Calu3 (cell line): ENCODE measurements around the gene COX10. TPM values are rescaled to one million over a fixed set of nuclear protein-coding genes. Genes with fewer than 3 reads are reported as not detected.

Experiments
- BruUV-seq: library from RNA; stranded (reverse); fragments of 400-500 nt; replicated peaks from 2 replicates; lab custom pipeline; 2021; lab: Mats Ljungman, UMichigan
- CTCF ChIA-PET: fragments of 300-600 bp; sonication (Branson Sonifier 250); formaldehyde crosslinking; loops from one replicate; lab custom pipeline; 2022; ENCODE audit warnings: antibody characterized with exemption; lab: Charles Lee
- DNase-seq: peaks from one replicate; pipeline ENCODE4 v3.0.0; 2022
- H3K27ac Mint-ChIP-seq: one replicate; pipeline ENCODE4 v1.8.0; 2022; ENCODE audit warnings: mixed read lengths; ENCODE audit not compliant: unreplicated experiment
- H3K27me3 Mint-ChIP-seq: one replicate; pipeline ENCODE4 v1.8.0; 2022; ENCODE audit warnings: mixed read lengths; ENCODE audit not compliant: unreplicated experiment
- H3K36me3 Mint-ChIP-seq: one replicate; pipeline ENCODE4 v1.8.0; 2022; ENCODE audit warnings: mild to moderate bottlenecking, moderate library complexity, mixed read lengths; ENCODE audit not compliant: insufficient read depth, unreplicated experiment
- H3K4me1 Mint-ChIP-seq: one replicate; pipeline ENCODE4 v1.8.0; 2022; ENCODE audit warnings: mild to moderate bottlenecking, low read depth, mixed read lengths; ENCODE audit not compliant: unreplicated experiment
- H3K4me3 Mint-ChIP-seq: one replicate; pipeline ENCODE4 v1.8.0; 2022; ENCODE audit warnings: mild to moderate bottlenecking, low read depth, moderate library complexity, mixed read lengths; ENCODE audit not compliant: unreplicated experiment
- H3K9me3 Mint-ChIP-seq: one replicate; pipeline ENCODE4 v1.8.0; 2022; ENCODE audit warnings: low read depth, mixed read lengths; ENCODE audit not compliant: unreplicated experiment
- intact Hi-C: fragments of 100-400 bp; cut with micrococcal nuclease; formaldehyde crosslinking; loops from one replicate; pipeline ENCODE4 v1.10.0; 2022; ENCODE audit not compliant: unreplicated experiment
- total RNA-seq: library from RNA; stranded (reverse); gene quantifications from 2 replicates; pipeline ENCODE4 v1.2.3, GENCODE V29; 2022
- TF ChIP-seq, protein P1 (sequence below): fragments of 200-600 bp; IDR thresholded peaks from one replicate; pipeline ENCODE4 v1.8.0; 2022; ENCODE audit warnings: antibody characterized with exemption; ENCODE audit not compliant: unreplicated experiment

Gene COX10
- total RNA-seq, 1 experiment from 2014 or later: 17.2 TPM

- Mint-ChIP-seq H3K4me3 (no peak overlapping the region), H3K9me3 (no peaks in the 10 kb centered on the region), H3K27me3 (no peaks in the 10 kb centered on the region), H3K36me3 (no peaks in the 10 kb centered on the region), H3K4me1 (no peaks in the 10 kb centered on the region), H3K27ac (no peak overlapping the region)
- intact Hi-C loops: no loop called here
- BruUV-seq: no TSS peak
- no peak for DNase-seq
- CTCF ChIA-PET: no interaction called here
- TF ChIP-seq, protein P1, sequence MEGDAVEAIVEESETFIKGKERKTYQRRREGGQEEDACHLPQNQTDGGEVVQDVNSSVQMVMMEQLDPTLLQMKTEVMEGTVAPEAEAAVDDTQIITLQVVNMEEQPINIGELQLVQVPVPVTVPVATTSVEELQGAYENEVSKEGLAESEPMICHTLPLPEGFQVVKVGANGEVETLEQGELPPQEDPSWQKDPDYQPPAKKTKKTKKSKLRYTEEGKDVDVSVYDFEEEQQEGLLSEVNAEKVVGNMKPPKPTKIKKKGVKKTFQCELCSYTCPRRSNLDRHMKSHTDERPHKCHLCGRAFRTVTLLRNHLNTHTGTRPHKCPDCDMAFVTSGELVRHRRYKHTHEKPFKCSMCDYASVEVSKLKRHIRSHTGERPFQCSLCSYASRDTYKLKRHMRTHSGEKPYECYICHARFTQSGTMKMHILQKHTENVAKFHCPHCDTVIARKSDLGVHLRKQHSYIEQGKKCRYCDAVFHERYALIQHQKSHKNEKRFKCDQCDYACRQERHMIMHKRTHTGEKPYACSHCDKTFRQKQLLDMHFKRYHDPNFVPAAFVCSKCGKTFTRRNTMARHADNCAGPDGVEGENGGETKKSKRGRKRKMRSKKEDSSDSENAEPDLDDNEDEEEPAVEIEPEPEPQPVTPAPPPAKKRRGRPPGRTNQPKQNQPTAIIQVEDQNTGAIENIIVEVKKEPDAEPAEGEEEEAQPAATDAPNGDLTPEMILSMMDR: no peak
Observed at GRCh38 chr17:14156689-14157088, 87.4 kb downstream of the COX10 start.

GRCh38 chr17:14157822-14158221 is 88.5 kb downstream of the COX10 start:
- Mint-ChIP-seq H3K27ac (no peak overlapping the region), H3K4me1 (no peaks in the 10 kb centered on the region), H3K36me3 (no peaks in the 10 kb centered on the region), H3K4me3 (no peak overlapping the region), H3K9me3 (no peaks in the 10 kb centered on the region), H3K27me3 (no peaks in the 10 kb centered on the region)
- intact Hi-C loops: no loop called here
- BruUV-seq: no TSS peak
- TF ChIP-seq, protein P1: no peak
- CTCF ChIA-PET: no interaction called here
- DNase-seq: no peak

GRCh38 chr17:14158707-14159106 is 89.4 kb downstream of the COX10 start:
- no peak for DNase-seq
- CTCF ChIA-PET: interaction anchor here (0.6 kb wide), 1 partner anchor 57 kb away, joined by 3 read pairs; no protein-coding TSS in a partner anchor
- intact Hi-C loops: no loop called here
- no peak overlapping the region for H3K4me3 Mint-ChIP-seq
- no peaks in the 10 kb centered on the region for H3K4me1 Mint-ChIP-seq
- no peak overlapping the region for H3K27ac Mint-ChIP-seq
- no peaks in the 10 kb centered on the region for H3K27me3 Mint-ChIP-seq
- H3K9me3 Mint-ChIP-seq: no peaks in the 10 kb centered on the region
- no TSS peak for BruUV-seq
- no peaks in the 10 kb centered on the region for H3K36me3 Mint-ChIP-seq
- TF ChIP-seq, protein P1: no peak

GRCh38 chr17:14161419-14161818 is 92.1 kb downstream of the COX10 start:
- DNase-seq: no peak
- no peaks in the 10 kb centered on the region for H3K4me1 Mint-ChIP-seq
- H3K27me3 Mint-ChIP-seq: no peaks in the 10 kb centered on the region
- H3K27ac Mint-ChIP-seq: no peak overlapping the region
- H3K4me3 Mint-ChIP-seq: no peak overlapping the region
- TF ChIP-seq, protein P1: no peak
- no TSS peak for BruUV-seq
- H3K36me3 Mint-ChIP-seq: no peaks in the 10 kb centered on the region
- H3K9me3 Mint-ChIP-seq: peaks cover 2% of the 10 kb centered on the region
- intact Hi-C loops: no loop called here
- CTCF ChIA-PET: no interaction called here
